ENCODE measurements around the gene ZNF32. TPM values are rescaled to one million over a fixed set of nuclear protein-coding genes. Genes with fewer than 3 reads are reported as not detected.

Gene ZNF32
- total and polyA plus RNA-seq, 2 experiments from 2014 or later, result 15.8 to 26.1 TPM

- TF ChIP-seq, protein P1, sequence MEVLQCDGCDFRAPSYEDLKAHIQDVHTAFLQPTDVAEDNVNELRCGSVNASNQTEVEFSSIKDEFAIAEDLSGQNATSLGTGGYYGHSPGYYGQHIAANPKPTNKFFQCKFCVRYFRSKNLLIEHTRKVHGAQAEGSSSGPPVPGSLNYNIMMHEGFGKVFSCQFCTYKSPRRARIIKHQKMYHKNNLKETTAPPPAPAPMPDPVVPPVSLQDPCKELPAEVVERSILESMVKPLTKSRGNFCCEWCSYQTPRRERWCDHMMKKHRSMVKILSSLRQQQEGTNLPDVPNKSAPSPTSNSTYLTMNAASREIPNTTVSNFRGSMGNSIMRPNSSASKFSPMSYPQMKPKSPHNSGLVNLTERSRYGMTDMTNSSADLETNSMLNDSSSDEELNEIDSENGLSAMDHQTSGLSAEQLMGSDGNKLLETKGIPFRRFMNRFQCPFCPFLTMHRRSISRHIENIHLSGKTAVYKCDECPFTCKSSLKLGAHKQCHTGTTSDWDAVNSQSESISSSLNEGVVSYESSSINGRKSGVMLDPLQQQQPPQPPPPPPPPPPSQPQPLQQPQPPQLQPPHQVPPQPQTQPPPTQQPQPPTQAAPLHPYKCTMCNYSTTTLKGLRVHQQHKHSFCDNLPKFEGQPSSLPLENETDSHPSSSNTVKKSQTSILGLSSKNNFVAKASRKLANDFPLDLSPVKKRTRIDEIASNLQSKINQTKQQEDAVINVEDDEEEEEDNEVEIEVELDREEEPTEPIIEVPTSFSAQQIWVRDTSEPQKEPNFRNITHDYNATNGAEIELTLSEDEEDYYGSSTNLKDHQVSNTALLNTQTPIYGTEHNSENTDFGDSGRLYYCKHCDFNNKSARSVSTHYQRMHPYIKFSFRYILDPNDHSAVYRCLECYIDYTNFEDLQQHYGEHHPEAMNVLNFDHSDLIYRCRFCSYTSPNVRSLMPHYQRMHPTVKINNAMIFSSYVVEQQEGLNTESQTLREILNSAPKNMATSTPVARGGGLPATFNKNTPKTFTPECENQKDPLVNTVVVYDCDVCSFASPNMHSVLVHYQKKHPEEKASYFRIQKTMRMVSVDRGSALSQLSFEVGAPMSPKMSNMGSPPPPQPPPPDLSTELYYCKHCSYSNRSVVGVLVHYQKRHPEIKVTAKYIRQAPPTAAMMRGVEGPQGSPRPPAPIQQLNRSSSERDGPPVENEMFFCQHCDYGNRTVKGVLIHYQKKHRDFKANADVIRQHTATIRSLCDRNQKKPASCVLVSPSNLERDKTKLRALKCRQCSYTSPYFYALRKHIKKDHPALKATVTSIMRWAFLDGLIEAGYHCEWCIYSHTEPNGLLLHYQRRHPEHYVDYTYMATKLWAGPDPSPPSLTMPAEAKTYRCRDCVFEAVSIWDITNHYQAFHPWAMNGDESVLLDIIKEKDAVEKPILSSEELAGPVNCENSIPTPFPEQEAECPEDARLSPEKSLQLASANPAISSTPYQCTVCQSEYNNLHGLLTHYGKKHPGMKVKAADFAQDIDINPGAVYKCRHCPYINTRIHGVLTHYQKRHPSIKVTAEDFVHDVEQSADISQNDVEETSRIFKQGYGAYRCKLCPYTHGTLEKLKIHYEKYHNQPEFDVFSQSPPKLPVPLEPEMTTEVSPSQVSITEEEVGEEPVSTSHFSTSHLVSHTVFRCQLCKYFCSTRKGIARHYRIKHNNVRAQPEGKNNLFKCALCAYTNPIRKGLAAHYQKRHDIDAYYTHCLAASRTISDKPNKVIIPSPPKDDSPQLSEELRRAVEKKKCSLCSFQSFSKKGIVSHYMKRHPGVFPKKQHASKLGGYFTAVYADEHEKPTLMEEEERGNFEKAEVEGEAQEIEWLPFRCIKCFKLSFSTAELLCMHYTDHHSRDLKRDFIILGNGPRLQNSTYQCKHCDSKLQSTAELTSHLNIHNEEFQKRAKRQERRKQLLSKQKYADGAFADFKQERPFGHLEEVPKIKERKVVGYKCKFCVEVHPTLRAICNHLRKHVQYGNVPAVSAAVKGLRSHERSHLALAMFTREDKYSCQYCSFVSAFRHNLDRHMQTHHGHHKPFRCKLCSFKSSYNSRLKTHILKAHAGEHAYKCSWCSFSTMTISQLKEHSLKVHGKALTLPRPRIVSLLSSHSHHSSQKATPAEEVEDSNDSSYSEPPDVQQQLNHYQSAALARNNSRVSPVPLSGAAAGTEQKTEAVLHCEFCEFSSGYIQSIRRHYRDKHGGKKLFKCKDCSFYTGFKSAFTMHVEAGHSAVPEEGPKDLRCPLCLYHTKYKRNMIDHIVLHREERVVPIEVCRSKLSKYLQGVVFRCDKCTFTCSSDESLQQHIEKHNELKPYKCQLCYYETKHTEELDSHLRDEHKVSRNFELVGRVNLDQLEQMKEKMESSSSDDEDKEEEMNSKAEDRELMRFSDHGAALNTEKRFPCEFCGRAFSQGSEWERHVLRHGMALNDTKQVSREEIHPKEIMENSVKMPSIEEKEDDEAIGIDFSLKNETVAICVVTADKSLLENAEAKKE (CRISPR knock-in tag; IDR thresholded peaks at IDR 0.05), result no peak
- no peak for TF ChIP-seq EZH2 (IDR thresholded peaks at IDR 0.05; ENCODE audit: low read depth, unreplicated experiment)
- TF ChIP-seq EZH2phosphoT487 (IDR thresholded peaks at IDR 0.05; ENCODE audit: unreplicated experiment), result no peak
- TF ChIP-seq ZNF114 (CRISPR knock-in tag; IDR thresholded peaks at IDR 0.05), result no peak
These were observed 27.6 kb upstream of the ZNF32 start (continued) for GRCh38 chr10:43676331-43676730.

DNA sequence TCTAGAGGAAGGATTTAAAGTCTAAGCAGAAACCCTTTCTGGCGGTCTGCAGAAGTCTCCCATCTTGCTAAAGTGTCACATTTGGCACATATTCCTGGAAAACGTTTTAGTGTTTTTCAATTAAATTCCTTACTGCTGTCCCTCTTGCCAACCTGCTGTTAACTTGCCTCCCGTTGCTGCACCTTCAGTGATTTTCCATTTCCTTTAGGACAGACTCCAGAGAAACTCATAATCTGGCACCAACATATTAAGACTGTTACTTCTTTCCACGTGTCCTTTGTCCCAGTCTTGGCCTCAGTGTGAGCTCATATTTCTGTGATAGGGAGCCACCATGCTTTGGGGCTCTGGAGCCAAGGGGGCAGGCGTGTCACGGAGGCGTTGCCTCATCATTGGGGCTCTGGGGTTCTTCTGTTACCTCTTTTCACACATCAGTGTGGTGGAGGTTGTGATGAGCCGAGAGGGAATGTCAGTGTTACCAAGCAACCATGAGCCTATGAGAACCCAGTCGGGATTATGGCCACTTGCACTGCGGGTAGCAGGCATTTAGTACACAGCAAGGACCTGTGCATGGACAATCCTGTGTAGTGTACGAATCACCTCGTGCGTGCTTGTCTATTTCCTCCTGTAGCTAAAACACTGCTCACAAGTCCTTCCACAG lies 26.0 kb upstream of the ZNF32 start:
- ATAC-seq (no peak), DNase-seq (ENCODE audit: low spot score) (no peak)
- Histone ChIP-seq H3K4me1 (ENCODE audit: insufficient read depth) (no peaks in the 10 kb centered on the region), H3K79me2 (replicated peaks; ENCODE audit: insufficient read depth) (no peaks in the 10 kb centered on the region), H3K4me3 (no peak overlapping the region), H3K36me3 (ENCODE audit: insufficient read depth) (no peaks in the 10 kb centered on the region), H2AFZ (no peak overlapping the region), H4K20me1 (replicated peaks; ENCODE audit: insufficient read depth) (no peaks in the 10 kb centered on the region), H3K9me2 (ENCODE audit: insufficient read depth) (no peaks in the 10 kb centered on the region), H3F3A (replicated peaks; ENCODE audit: low read depth) (no peaks in the 10 kb centered on the region), H3K27ac (ENCODE audit: low read depth) (no peak overlapping the region), H3K27me3 (ENCODE audit: insufficient read depth) (no peaks in the 10 kb centered on the region; the same call in 1 of the 2 replicates), H3K4me2 (no peak overlapping the region)
- Mint-ChIP-seq H3K36me3 (ENCODE audit: low read depth) (no peaks in the 10 kb centered on the region; the same call in 2 of the 3 replicates), H3K27ac (no peak overlapping the region), H3K27me3 (ENCODE audit: insufficient read depth, low read depth, poor library complexity) (peaks cover 6% of the 10 kb centered on the region), H3K4me1 (no peaks in the 10 kb centered on the region), H3K9me3 (peaks cover 2% of the 10 kb centered on the region; the same call in 1 of the 3 replicates), H3K4me3 (no peak overlapping the region)
- TF ChIP-seq, protein P2, sequence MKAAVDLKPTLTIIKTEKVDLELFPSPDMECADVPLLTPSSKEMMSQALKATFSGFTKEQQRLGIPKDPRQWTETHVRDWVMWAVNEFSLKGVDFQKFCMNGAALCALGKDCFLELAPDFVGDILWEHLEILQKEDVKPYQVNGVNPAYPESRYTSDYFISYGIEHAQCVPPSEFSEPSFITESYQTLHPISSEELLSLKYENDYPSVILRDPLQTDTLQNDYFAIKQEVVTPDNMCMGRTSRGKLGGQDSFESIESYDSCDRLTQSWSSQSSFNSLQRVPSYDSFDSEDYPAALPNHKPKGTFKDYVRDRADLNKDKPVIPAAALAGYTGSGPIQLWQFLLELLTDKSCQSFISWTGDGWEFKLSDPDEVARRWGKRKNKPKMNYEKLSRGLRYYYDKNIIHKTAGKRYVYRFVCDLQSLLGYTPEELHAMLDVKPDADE (IDR thresholded peaks at IDR 0.05), result no peak
- TF ChIP-seq EZH2phosphoT487 (IDR thresholded peaks at IDR 0.05; ENCODE audit: unreplicated experiment) (no peak), JUNB (IDR thresholded peaks at IDR 0.05; ENCODE audit: unreplicated experiment) (no peak), NANOG (IDR thresholded peaks at IDR 0.05; ENCODE audit: borderline replicate concordance) (no peak), REST (IDR thresholded peaks at IDR 0.05; ENCODE audit: unreplicated experiment) (no peak), POLR2AphosphoS5 (IDR thresholded peaks at IDR 0.05; ENCODE audit: low read depth) (no peak), ZNF114 (CRISPR knock-in tag; IDR thresholded peaks at IDR 0.05) (no peak), CTCF (conservative IDR thresholded peaks at IDR 0.05; ENCODE audit: low read depth in 2 of 2) (no peak)
